ACHN (cell line): ENCODE results near the gene SRGAP3.

Experiments used
- DNase-seq: peaks from one replicate; pipeline ENCODE4 v3.0.0-alpha.2; 2015
- in situ Hi-C: cut with HindIII; loops from 2 replicates; pipeline ENCODE4 v1.10.0; 2017; ENCODE audit warnings: low sequenced_read_pairs, low pct_ligation_motif_present, low pct_unique_long_range_greater_than_20kb

The SRGAP3 gene

DNA sequence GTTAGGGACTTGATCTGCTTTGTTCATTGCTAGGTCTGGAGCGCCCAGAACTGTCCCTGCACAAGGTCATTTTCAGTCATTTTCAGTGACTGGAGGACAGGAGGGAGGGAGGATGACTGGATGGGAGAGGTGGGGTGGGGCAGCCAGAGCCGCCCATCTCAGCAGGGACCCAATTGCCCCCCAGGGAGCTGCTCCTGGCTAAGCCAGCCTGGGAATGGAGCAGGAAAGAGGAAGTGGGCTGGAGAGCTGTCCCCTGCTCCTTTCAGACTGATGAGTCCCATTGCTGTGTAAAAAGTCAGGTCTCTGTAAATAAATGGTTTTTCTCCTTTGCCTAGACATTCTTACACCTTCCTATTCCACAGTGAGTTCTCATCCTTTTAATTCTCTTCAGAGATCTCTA lies 187.8 kb downstream of the SRGAP3 start:
- in situ Hi-C loops: no loop called here
- DNase-seq: no peak

DNA sequence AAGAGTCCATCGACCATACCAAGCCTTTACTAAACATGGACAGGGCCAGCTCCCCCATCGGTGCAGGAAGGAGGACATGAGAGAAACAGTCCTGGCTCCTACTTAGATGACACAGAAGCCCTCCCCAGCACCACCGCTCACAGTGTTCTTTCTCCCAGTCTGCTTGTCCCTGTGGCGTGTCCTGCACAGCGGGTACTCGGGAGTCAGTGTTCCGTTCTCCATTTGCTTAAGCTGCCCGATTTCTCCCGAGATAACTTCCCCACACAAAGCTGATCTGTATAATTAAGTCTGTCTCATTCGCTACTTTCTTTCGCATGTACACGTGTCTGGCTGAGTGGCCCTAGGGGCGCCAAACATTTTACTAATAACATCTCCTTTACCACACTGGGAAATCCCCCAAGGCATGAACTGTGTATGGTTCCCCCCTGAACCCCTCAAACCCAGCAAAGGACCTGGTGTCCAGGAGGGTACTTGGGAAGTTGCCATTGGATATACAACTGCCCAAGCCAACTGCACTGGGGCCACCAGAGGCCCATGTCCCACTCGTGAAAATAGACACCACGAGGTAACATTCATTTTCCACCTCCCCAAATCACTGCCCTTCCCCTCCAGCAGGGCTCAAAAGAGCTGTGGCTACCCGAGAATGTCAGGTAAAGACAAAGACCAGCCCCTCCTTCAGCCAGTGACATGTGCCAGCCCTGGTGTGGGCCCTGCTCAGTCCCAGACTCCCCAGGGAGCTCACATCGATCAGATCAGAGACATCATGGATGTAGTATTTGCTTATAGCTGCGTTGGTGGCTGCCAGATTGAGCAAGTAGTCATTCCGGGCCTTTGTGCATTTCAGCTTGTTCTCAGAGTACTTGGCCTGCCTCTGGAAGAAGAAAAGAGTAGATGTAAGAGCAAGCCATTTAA lies 189.7 kb downstream of the SRGAP3 start:
- no peak for DNase-seq
- in situ Hi-C loops: no loop called here

DNA sequence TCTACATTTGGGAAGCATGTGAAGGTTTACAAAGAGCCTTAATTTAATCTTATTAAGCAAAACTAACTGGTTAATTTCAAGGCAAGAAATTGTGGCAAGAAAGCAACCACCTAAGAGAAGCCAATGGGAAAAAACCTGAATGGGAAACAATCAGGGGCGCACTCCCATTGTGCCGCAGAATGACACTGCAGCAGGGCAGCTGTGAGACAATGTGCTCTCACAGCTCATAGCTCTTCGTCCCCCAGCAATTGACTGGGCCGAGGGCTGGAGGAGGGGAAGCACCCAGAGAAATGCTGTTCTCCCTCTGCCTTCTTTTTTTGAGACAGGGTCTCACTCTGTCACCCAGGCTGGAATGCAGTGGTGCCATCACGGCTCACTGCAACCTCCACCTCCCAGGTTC lies 192.9 kb downstream of the SRGAP3 start:
- in situ Hi-C loops: no loop called here
- no peak for DNase-seq

DNA sequence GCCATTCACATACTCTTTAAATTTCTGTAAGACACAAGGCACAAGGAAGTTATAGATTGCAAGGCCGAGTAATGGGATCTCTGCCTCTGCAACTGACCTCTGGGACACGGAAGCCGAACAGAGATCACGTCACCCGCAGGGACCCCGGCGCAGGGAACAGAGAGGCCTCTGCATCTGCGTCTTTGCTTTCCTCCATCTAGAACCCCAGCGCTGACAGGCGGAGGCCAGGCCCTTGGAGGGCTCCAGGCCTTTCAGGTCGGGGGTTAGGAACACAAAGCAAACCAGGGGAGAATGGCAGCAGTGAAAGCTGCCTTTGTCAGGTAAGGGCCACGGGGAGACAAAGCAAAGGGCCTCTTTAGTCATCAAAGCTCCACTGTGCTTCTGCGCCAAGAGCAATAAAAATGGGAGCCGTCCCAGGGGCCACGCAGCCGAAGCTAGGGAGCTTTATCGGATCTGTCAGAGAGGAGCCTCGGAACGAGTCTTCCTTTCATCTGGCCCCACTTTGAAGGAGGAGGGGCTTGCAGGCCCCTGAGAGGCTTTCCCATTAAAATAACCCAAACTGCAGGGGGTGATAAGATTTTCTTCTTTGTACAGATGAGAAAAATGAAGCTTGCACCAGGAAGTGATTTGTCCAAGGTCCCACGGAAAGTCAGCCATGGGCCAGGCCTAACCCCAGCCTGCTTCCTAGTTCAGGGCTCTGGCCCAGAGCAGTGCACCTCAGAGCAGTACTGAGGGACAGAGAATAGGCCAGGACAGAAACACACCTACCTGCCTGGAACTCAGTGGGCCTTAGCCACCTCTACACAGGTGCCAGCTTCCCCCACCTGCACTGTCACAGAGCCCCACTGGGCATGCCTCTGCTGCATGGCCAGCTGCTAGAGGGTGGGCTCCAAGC lies 201.7 kb downstream of the SRGAP3 start:
- no peak for DNase-seq
- in situ Hi-C loops: no loop called here

GRCh38 chr3:9045371-9045770 lies 204.1 kb downstream of the SRGAP3 start:
- in situ Hi-C loops: no loop called here
- DNase-seq: no peak

DNA sequence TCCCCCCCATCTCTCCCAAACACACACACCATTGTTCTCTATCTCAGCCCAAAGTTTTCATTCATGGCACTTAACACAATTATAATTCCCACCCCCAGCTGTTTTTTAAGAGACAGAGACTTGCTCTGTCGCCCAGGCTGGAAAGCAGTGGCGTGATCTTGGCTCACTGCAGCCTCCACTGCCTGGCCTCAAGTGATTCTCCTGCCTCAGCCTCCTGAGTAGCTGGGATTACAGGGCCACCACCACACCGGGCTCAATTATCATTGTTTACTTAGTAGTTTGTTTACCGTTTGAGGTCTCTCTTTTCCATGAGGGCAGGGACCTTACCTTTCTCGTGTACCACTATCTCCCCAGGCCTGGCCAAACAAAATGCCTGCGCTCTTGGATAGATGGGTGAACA lies 206.4 kb downstream of the SRGAP3 start:
- DNase-seq: no peak
- in situ Hi-C loops: no loop called here

DNA sequence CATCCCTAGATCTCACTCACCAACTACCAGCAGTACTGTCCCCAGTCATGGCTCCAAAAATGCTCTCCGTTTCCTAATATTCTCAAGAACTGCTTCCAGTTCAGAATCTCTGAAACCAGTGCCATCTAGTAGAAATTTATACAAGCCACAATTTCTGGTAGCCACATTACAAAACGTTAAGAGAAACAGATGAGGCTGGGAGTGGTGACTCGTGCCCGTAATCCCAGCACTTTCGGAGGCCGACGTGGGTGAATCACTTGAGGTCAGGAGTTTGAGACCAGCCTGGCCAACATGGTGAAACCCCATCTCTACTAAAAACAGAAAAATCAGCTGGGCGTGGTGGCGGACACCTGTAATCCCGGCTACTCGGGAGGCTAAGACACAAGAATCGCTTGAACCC lies 207.8 kb downstream of the SRGAP3 start:
- DNase-seq: no peak

DNA sequence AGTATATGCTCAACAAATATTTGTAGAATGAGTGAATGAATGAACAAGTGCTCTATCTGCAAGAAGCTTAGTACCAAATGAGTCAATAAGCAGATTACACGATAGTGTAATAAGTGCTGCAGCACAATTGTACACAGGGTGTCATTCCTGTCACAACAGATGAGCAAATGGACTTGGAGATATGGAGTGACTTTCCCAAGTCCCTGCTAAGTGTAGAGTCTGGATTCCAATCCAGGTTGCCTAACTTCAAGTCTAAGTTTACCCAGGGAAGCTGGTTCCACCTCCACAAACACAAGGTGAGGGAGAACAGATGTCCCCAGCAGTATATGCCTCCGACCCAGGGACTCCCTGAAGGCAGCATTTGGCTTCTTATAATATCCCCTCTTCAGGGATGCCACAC lies 208.4 kb downstream of the SRGAP3 start:
- DNase-seq: no peak
- in situ Hi-C loops: no loop called here

More for the DNA sequence above, 207.8 kb downstream of the SRGAP3 start:
- in situ Hi-C loops: no loop called here

- no peak for DNase-seq
- in situ Hi-C loops: no loop called here
These were observed 212.2 kb downstream of the SRGAP3 start for GRCh38 chr3:9037144-9037711.

GRCh38 chr3:9036404-9037131 lies 212.9 kb downstream of the SRGAP3 start:
- in situ Hi-C loops: no loop called here
- no peak for DNase-seq

- in situ Hi-C loops: no loop called here
- no peak for DNase-seq
These were observed 213.5 kb downstream of the SRGAP3 start for GRCh38 chr3:9035961-9036360.

DNA sequence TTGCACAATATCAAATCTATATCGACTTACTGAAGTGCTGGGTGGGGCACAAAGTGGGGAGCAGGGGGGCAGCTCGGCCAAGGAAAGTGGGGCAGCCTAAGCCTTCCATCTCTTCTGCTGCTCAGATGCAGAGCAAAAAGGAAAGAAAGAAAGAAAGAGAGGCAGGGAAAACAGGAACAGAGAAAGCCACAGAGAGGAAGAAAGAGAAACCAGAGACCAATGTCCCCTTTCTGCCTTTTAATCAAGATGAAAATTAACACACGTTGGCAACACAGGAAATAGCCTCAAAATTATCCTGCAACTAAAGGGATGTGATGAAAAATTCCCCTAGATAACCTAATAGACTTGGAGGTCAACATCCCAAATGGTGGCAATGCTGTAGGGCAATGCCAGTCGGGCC lies 214.0 kb downstream of the SRGAP3 start:
- in situ Hi-C loops: no loop called here
- no peak for DNase-seq

- no peak for DNase-seq
- in situ Hi-C loops: no loop called here
These were observed 215.6 kb downstream of the SRGAP3 start for GRCh38 chr3:9033867-9034266.

- DNase-seq: no peak
- in situ Hi-C loops: no loop called here
These were observed 217.1 kb downstream of the SRGAP3 start for GRCh38 chr3:9032231-9032777.

- in situ Hi-C loops: no loop called here
- DNase-seq: no peak
These were observed 219.4 kb downstream of the SRGAP3 start for GRCh38 chr3:9030034-9030433.

GRCh38 chr3:9028134-9028533 lies 221.3 kb downstream of the SRGAP3 start:
- no peak for DNase-seq
- in situ Hi-C loops: no loop called here

DNA sequence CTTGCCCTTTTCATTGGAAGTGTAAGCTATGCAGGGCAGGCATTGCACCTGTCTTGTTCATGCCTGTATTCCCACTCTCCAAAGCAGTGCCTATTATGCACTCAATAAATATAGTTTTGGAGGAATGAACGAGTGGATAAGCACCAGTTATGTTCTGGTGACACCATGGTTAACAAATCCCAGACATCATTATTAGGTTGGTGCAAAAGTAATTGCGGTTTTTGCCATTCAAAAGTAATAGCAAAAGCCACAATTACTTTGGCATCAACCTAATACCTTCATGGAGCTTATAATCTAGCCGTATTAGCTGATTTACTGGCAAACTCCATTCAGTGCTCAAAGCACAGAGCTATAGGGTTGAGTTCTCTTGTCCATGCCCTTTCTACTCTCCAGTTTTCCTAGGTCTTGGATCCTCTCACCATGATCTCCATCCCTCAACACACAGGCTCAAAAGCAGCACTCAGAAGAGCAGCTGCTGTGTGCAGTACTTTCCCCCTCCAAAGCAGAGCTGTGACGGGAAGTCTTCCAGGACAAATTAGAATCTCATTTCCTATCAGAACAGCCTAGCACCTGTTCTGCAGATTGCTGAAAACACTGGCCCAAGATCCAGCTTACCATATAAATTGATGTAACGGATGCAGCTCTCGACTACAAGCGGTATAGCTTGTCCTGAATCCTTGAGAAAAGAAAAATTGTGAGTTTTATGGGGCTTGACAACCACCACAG lies 223.0 kb downstream of the SRGAP3 start:
- DNase-seq: no peak
- in situ Hi-C loops: no loop called here

DNA sequence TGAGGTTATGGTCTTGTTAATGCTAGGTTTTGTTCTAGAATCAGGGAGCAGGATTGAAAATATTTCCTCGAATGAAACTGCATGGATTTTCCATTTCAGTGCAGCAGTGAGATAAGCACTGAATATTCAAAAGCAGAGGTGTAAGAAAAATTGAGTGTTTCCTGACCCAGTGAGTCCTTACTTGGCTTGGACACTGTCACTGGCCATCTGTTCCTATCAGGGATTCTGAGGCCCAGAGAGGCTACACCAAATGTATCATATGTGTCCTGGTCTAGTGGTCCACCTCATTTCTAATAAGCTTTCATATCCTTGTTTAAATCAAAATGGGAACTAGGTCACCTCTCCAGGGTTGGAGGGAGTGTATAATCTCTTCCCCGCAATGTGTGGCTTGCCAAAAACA lies 225.1 kb downstream of the SRGAP3 start:
- no peak for DNase-seq
- in situ Hi-C loops: no loop called here
